Type B pancreatic cell (in vitro differentiated cells): ENCODE data around the gene ARHGAP42. TPM values are rescaled to one million over a fixed set of nuclear protein-coding genes. Genes with fewer than 3 reads are reported as not detected.

Source experiments
- DNase-seq: peaks from one replicate; pipeline ENCODE4 v3.0.0; 2021; ENCODE audit warnings: mixed read lengths; ENCODE audit not compliant: unreplicated experiment; ENCODE audit errors: extremely low spot score
- H3K27ac Mint-ChIP-seq: 2 replicates; pipeline ENCODE4 v1.8.0; 2021; ENCODE audit warnings: mild to moderate bottlenecking, mixed read lengths
- H3K27me3 Mint-ChIP-seq: 2 replicates; pipeline ENCODE4 v1.8.0; 2021; ENCODE audit warnings: mixed read lengths
- H3K36me3 Mint-ChIP-seq: 2 replicates; pipeline ENCODE4 v1.8.0; 2021; ENCODE audit warnings: mixed read lengths
- H3K4me1 Mint-ChIP-seq: one replicate; pipeline ENCODE4 v1.8.0; 2021; ENCODE audit warnings: mixed read lengths; ENCODE audit not compliant: unreplicated experiment
- H3K4me3 Mint-ChIP-seq: 2 replicates; pipeline ENCODE4 v1.8.0; 2021; ENCODE audit warnings: mild to moderate bottlenecking, mixed read lengths
- H3K9me3 Mint-ChIP-seq: 2 replicates; pipeline ENCODE4 v1.8.0; 2021; ENCODE audit warnings: mixed read lengths
- total RNA-seq: library from RNA; stranded (reverse); gene quantifications from 2 replicates; pipeline ENCODE4 v1.2.1, GENCODE V29; 2021; ENCODE audit warnings: low replicate concordance
- TF ChIP-seq, protein P1 (sequence below): fragments of 200-600 bp; sonication (generic); conservative IDR thresholded peaks from 2 replicates; pipeline ENCODE4 v1.5.0; 2021; ENCODE audit warnings: antibody characterized with exemption, mild to moderate bottlenecking

ARHGAP42 gene
- total RNA-seq, 1 donor from 2014 or later = 22.6 TPM

- Mint-ChIP-seq H3K4me3 (no peak overlapping the region), H3K4me1 (peaks cover 34% of the 10 kb centered on the region), H3K27ac (no peak overlapping the region), H3K9me3 (no peaks in the 10 kb centered on the region), H3K36me3 (no peaks in the 10 kb centered on the region), H3K27me3 (no peaks in the 10 kb centered on the region)
- TF ChIP-seq, protein P1, sequence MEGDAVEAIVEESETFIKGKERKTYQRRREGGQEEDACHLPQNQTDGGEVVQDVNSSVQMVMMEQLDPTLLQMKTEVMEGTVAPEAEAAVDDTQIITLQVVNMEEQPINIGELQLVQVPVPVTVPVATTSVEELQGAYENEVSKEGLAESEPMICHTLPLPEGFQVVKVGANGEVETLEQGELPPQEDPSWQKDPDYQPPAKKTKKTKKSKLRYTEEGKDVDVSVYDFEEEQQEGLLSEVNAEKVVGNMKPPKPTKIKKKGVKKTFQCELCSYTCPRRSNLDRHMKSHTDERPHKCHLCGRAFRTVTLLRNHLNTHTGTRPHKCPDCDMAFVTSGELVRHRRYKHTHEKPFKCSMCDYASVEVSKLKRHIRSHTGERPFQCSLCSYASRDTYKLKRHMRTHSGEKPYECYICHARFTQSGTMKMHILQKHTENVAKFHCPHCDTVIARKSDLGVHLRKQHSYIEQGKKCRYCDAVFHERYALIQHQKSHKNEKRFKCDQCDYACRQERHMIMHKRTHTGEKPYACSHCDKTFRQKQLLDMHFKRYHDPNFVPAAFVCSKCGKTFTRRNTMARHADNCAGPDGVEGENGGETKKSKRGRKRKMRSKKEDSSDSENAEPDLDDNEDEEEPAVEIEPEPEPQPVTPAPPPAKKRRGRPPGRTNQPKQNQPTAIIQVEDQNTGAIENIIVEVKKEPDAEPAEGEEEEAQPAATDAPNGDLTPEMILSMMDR = no peak
- no peak for DNase-seq
Observed at GRCh38 chr11:100821198-100821597, 134.1 kb downstream of the ARHGAP42 start.

DNA sequence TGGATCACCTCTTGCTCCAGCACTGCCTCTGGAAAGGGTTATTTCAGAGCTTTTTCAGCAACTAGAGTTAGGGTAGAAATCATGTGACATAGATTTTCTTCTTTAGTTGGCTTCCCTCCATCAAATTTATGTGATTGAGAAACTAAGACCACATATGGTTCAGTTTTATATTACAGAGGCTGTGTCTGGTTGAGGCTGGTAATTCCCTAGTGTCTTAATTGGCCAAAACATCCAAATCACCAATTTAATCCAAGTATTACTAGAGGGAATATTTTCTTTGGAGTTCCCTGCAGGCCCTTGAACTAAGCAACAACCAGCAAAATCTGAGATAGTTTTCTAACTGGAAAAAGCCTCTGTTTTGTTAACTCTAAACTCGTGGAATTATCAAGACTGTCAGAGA, 136.3 kb downstream of the ARHGAP42 start:
- Mint-ChIP-seq H3K27ac (no peak overlapping the region), H3K4me3 (no peak overlapping the region), H3K36me3 (peaks cover 2% of the 10 kb centered on the region), H3K27me3 (no peaks in the 10 kb centered on the region), H3K9me3 (no peaks in the 10 kb centered on the region), H3K4me1 (peaks cover 44% of the 10 kb centered on the region)
- no peak for DNase-seq
- TF ChIP-seq, protein P1 = no peak

DNA sequence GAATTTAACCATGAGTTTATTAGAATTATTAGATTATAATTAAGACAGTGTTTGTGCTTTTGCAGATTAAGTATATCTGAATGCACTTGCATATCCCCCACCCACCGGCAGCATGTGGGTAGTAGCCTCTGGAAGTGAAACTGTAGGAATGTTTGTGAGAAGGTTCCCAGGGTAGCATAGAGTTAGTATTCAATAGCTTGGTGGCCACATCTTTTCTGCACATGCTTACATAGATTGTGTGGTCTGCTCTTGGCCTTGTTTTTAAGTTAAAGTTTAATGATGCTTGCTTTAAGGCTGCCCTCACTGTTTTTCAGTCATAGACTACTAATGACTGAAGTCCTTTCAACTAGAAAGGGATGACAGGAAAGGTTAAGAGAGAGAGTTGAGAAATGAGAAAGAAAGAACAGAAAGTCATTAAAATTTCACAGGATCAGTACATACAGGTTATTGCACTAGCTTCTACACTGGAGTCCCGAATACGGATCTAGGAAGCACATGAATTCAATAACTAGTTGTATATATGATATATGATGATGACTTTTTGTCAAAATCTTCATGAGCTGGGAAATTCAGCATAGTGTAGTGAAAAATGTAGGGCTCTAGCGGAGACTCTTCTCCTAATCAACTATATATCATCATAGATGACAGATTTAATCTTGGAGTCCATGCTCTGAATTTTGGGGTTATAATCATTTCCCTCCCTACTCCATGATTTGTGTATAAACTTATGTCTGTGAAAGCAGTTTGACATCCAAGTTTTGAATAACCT, 137.1 kb downstream of the ARHGAP42 start:
- TF ChIP-seq, protein P1 = no peak
- H3K36me3 Mint-ChIP-seq = peaks cover 3% of the 10 kb centered on the region
- peaks cover 43% of the 10 kb centered on the region for H3K4me1 Mint-ChIP-seq
- H3K27ac Mint-ChIP-seq = no peak overlapping the region
- H3K9me3 Mint-ChIP-seq = no peaks in the 10 kb centered on the region
- no peak for DNase-seq
- H3K27me3 Mint-ChIP-seq = no peaks in the 10 kb centered on the region
- H3K4me3 Mint-ChIP-seq = no peak overlapping the region

- peaks cover 46% of the 10 kb centered on the region for H3K4me1 Mint-ChIP-seq
Observed at GRCh38 chr11:100825626-100826025, 138.5 kb downstream of the ARHGAP42 start.

GRCh38 chr11:100827934-100828661, 141.0 kb downstream of the ARHGAP42 start:
- H3K4me1 Mint-ChIP-seq = peaks cover 47% of the 10 kb centered on the region
- H3K27me3 Mint-ChIP-seq = peaks cover 3% of the 10 kb centered on the region
- no peak for DNase-seq

More at GRCh38 chr11:100825626-100826025, 138.5 kb downstream of the ARHGAP42 start:
- Mint-ChIP-seq H3K27ac (no peak overlapping the region), H3K4me3 (no peak overlapping the region), H3K36me3 (peaks cover 3% of the 10 kb centered on the region), H3K9me3 (no peaks in the 10 kb centered on the region), H3K27me3 (no peaks in the 10 kb centered on the region)
- TF ChIP-seq, protein P1 = no peak
- no peak for DNase-seq

More at GRCh38 chr11:100827934-100828661, 141.0 kb downstream of the ARHGAP42 start:
- no peak overlapping the region for H3K4me3 Mint-ChIP-seq
- no peaks in the 10 kb centered on the region for H3K9me3 Mint-ChIP-seq
- peak overlapping the region; percentile 70 for H3K27ac Mint-ChIP-seq
- peaks cover 3% of the 10 kb centered on the region for H3K36me3 Mint-ChIP-seq
- TF ChIP-seq, protein P1 = peak; percentile 62
